LHCN-M2 (cell line): Measurements from ENCODE around the gene ENKD1. TPM values are rescaled to one million over a fixed set of nuclear protein-coding genes. Genes with fewer than 3 reads are reported as not detected.

Source experiments
- DNase-seq: peaks from one replicate; pipeline ENCODE4 v3.0.0-alpha.2; 2012; ENCODE audit warnings: low read depth
- total RNA-seq: library from RNA; depleted of rRNA; stranded (reverse); fragments of >200 nt; gene quantifications from 2 replicates; pipeline ENCODE4 v1.2.3, GENCODE V29; 2014

ENKD1 gene
- total RNA-seq, 1 experiment from 2014 or later, result 13.8 TPM

GRCh38 chr16:67664258-67664657 is 2.3 kb downstream of the ENKD1 start:
- no peak for DNase-seq

- no peak for DNase-seq
These were observed 2.7 kb downstream of the ENKD1 start for GRCh38 chr16:67663877-67664222.

- no peak for DNase-seq
These were observed 3.2 kb downstream of the ENKD1 start for GRCh38 chr16:67663151-67663876.

GRCh38 chr16:67662653-67663010 is 3.9 kb downstream of the ENKD1 start:
- no peak for DNase-seq

- DNase-seq, result no peak
These were observed 4.5 kb downstream of the ENKD1 start for GRCh38 chr16:67661886-67662652.

- DNase-seq, result no peak
These were observed 5.3 kb downstream of the ENKD1 start for GRCh38 chr16:67661101-67661761.

GRCh38 chr16:67660564-67661028 is 6.0 kb downstream of the ENKD1 start, which contains the start of gene PARD6A:
Gene PARD6A (plus strand): TSS chr16:67660960. CDS start chr16:67661039, 79 bp downstream.
- peak; percentile 96 for DNase-seq

GRCh38 chr16:67659675-67660563 is 6.6 kb downstream of the ENKD1 start, which contains the start of gene ACD:
Gene ACD (minus strand): TSS chr16:67660260. CDS start chr16:67660220, 40 bp downstream.
- peak; percentile 86 for DNase-seq

GRCh38 chr16:67658849-67659674 is 7.5 kb downstream of the ENKD1 start:
- no peak for DNase-seq

- no peak for DNase-seq
These were observed 8.6 kb downstream of the ENKD1 start for GRCh38 chr16:67657751-67658518.

- DNase-seq, result no peak
These were observed 9.4 kb downstream of the ENKD1 start for GRCh38 chr16:67657017-67657608.

- DNase-seq, result no peak
These were observed 10.1 kb downstream of the ENKD1 start for GRCh38 chr16:67656344-67657016.

GRCh38 chr16:67655363-67655762 is 11.2 kb downstream of the ENKD1 start:
- DNase-seq, result no peak

GRCh38 chr16:67654403-67654911 is 12.1 kb downstream of the ENKD1 start:
- DNase-seq, result no peak

GRCh38 chr16:67653789-67654402 is 12.7 kb downstream of the ENKD1 start:
- DNase-seq, result no peak

GRCh38 chr16:67653128-67653788 is 13.3 kb downstream of the ENKD1 start:
- DNase-seq, result no peak

GRCh38 chr16:67652578-67653127 is 13.9 kb downstream of the ENKD1 start:
- no peak for DNase-seq
